Eye (tissue), 1 donor: ENCODE data around the gene TCP1.
"Not testable (repeated sequence)": the region's sequence is repeated elsewhere in the genome, so short reads cannot be mapped to it uniquely, and the experiment has no call there.

Experiments
- DNase-seq: peaks from one replicate; pipeline ENCODE4 v3.0.0-alpha.2; 2015

Gene TCP1

DNA sequence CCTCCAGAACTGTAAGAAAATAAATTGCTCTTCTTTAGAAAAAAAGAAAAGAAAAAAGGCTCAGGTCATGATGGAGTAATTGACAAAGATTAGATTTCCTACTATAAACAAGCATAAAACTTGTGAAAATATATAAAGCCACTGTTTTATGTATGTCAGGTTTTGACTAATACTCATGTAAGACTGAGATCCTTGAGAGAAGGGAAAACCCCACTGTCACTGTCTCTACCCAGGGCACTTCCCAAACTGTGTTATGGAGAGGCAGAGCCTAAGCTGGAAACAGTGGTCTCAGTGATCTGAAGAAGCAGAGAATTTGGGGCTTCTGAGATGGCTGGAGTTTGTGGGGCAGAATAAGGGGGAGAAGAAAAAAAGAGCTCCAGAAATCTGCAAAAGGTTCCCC, 19.9 kb downstream of the TCP1 start:
- DNase-seq: no peak

DNA sequence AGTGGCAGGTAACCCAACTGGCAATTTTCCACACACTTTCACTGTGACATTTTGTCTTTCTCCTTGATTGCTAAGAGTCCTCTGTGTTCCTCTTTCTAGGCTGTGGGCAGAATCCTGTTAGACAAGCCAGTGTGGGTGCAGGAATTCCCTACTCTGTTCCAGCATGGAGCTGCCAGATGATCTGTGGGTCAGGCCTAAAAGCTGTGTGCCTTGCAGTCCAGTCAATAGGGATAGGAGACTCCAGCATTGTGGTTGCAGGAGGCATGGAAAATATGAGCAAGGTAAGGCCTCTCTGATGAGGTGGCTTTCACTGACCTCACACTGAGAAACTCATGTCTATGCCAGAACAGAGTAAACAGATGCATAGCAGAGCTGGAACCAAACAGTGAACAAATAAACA, 22.5 kb downstream of the TCP1 start:
- DNase-seq: no peak

- no peak for DNase-seq
These were observed 26.6 kb downstream of the TCP1 start for GRCh38 chr6:159762681-159763293.

- DNase-seq: peak; percentile 98
These were observed 27.3 kb downstream of the TCP1 start, which contains the start of gene ACAT2 for GRCh38 chr6:159761873-159762680. ACAT2 (plus strand) TSS chr6:159762045; CDS start chr6:159762088, 43 bp downstream.

- DNase-seq: peak; percentile 24
These were observed 28.1 kb downstream of the TCP1 start for GRCh38 chr6:159761129-159761872.

DNA sequence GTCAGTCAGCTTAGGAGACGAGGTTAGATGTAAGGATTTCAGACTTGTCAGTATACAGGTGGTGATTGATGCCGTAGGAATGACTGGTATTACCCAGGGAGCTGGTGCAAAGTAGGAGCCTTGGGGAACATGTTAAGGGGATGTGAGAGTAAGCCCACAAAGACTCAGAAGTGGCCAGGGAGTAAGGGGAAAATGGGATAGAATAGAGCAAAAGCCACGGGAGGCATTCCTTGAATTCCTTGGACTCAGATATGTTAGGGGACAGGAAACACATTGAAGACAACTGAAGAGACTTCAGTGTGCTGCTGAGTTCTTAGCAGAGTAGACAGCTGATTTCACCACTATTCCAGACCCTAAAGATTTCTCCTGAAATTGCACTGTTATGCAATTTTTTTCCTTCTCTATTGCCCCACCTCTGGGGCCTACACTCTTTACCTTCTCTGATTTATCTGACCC, 28.8 kb downstream of the TCP1 start:
- DNase-seq: peak; percentile 35

DNA sequence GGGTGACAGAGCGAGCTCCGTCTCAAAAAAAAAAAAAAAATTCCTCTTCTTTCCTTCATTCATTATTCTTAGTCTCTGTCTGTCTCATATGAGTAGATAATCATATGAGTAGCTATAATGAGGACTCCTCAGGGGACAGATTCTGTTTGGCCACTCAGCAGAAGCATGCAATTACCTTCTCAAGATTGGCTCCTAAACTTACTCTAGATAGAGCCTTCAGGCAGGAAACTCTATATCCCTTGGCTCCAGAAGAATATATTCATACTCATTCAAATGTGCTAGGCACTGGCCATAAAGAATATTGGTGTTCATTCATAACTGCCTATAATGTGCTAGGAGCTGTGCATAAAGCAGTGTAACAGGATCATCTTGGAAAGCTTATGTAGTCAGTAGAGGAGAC, 29.8 kb downstream of the TCP1 start:
- DNase-seq: no peak

DNA sequence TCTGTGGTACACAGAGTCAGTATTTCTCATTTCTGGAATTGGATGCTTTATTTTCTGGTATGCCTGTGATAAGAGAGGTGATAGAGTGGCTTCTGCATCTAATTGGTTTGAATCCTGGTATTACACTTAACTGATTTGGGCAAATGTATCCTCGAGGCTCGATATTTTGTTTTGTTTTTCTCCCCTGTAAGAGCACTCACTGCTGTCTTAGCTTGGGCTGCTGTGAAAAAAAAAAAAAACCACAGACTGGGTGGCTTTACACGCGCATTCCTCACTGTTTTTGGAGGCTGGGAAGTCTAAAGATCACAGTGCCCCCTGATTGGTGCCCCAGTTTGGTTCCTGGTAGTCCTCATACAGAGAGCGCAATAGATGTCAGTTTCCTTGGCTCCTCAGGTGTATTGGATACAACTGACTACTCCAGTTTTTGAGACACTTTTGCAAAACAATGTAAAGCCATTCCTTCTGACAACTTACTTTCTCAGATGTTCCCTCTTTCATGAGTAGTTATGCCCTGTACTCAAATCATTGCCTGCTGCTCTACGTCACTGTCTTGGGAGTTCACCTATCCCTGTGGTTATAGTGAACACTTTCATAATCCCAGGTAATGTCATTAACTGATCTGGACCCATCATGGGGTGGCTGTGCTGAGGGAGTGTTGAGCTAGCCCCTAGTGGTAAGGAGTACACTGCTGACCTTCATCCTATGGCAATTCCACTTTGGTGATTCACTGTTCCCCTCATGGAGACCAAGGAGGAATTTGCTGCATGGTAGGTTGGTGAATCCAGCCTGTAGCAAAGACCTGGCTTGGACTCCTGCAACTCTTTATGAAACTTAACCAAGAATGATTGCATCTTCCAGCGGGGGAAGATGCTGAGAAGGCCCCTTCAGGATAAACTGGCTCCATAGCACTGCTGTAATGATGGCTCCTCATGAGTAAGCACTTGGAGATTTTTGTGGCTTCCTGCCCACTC, 31.1 kb downstream of the TCP1 start:
- no peak for DNase-seq

- DNase-seq: no peak
These were observed 32.9 kb downstream of the TCP1 start for GRCh38 chr6:159756508-159756907.

- no peak for DNase-seq
These were observed 34.2 kb downstream of the TCP1 start for GRCh38 chr6:159754959-159755914.

DNA sequence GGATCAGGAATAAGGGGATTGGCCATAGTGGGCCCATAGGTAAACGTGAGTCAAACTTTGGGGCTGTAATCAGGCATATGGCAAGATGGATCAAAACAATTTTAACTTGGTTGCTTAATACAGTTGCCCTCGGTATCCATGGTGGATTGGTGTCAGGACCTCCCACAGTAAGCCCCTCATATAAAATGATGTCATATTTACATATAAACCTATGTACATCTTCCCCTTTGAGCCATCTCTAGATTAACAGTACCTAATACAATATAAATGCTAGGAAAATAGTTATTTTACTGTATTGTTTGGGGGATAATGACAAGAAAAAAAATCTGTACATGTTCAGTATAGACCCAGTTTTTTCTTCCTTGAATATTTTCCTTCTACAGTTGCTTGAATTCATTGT, 35.0 kb downstream of the TCP1 start:
- no peak for DNase-seq

DNA sequence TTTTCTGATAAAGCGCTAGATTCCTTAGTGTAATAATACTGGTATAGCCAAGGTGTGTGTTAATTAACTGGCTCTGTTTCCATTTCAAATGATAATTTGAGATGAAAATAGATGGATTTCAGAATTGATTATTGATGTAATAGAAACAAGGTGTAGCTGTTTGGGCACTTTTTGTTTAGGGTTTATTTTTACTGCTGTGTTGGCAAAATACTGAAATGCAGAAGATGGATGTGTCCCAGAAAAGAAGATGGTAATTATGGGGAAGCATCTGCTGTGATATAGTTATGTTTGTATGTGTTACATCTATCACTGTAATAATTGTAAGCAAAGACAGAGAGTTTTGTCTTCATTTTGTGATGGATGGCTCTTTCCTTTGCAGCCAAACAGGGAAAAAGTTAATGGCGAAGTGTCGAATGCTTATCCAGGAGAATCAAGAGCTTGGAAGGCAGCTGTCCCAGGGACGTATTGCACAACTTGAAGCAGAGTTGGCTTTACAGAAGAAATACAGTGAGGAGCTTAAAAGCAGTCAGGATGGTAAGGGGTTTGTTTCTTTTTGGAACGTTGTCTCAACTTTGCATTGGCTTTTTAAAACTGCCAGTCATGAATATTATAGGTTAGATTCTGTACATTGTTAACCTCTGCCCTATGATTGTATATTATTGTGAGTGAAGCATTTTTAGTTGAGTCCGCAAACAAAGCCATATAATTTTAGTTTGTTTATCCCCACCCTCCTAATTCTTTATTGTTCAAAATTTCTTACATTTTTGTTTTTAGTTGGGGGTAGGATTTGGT, 36.1 kb downstream of the TCP1 start:
- no peak for DNase-seq

DNA sequence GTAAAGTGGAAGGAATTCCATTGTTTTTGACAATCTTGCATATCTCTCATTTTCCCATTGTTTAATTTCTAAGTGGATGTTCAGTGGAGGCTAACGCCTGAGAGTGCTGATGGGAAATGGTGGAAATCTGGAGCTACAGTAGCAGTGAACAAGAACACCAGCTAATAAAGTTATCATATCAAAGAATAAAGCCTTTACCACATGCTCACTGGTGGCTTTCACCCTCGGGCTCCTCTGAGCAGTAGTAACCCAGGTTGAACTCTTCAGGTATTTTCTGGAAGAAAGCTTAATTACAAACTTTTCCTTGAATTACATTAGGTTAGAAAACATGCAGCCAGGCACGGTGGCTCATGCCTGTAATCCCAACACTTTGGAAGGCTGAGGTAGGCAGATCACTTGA, 38.0 kb downstream of the TCP1 start:
- DNase-seq: no peak

DNA sequence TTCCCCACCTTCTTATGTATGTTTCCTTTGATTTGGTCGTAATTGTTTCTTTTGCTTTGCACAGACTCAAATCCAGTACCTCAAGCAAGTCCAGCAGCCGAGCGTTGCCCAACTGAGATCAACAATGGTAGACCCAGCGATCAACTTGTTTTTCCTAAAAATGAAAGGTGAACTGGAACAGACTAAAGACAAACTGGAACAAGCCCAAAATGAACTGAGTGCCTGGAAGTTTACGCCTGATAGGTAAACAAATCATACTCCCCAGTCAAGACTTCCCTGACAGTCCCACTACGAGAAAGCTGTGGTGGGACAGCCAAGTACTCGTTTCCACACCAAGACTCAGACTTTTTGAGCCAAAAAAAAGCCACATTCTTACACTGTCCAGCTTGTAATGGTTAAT, 41.3 kb downstream of the TCP1 start:
- not testable (repeated sequence) for DNase-seq

- DNase-seq: no peak
These were observed 42.6 kb downstream of the TCP1 start for GRCh38 chr6:159746759-159747158.

DNA sequence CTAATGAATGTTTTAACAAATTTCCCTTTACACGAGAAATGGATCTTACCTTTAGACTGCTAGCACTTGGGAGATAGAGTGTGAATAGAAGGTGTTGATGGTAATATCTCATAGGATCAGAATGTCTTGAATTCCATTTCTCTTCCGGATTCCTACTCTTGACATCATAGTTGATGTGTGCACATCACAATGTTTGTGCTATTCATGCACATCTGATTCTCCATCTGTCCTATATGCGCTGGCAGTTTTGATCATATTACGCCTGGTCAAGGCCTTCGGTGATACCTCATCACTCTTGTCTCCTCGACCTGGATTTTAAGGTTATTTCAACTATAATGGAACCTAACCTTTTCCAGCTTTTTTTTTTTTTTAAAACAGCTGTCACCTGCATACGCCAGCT, 44.3 kb downstream of the TCP1 start:
- no peak for DNase-seq

DNA sequence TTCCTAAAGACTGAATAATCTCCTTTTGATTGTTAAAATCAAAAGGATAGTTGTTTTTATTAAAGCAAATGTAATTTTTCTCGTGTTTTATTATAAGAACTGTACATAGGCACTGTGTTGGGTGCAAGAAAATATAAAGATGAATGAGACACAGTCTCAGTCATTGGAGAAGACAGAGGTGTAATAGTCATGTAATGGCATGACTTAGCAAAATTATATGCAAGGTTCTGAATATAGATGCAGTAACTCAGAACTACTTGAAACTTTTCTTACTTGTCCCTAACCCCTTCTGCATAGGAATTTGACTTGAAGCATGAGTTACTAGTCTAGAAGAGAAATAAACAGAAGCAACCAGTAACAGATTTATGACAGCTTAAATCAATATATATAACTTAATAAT, 47.2 kb downstream of the TCP1 start:
- no peak for DNase-seq

GRCh38 chr6:159739341-159739740, 50.1 kb downstream of the TCP1 start:
- no peak for DNase-seq

DNA sequence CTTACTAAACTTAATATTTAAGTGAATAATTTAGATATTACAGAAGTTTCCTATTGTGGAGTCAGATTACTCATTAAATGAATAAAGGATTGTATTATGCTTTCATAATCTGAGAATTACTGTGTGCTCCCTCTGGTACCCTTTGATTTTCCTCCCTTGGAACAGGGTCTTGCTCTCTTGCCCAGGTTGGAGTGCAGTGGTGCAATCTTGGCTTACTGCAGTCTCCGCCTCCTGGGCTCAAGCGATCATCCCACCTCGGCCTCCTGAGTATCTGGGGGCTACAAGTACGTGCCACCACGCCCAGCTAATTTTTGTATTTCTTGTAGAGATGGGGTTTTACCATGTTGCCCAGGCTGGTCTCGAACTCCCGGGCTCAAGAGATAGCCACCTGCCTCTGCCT, 52.5 kb downstream of the TCP1 start:
- DNase-seq: no peak

GRCh38 chr6:159733395-159733794, 56.0 kb downstream of the TCP1 start:
- not testable (repeated sequence) for DNase-seq
